ENCODE results near the gene VTI1A. TPM values are rescaled to one million over a fixed set of nuclear protein-coding genes. Genes with fewer than 3 reads are reported as not detected.
A peak's percentile ranks its signal among the peaks of the same experiment; 100 is the strongest.

VTI1A gene
- total RNA-seq, 1 experiment from 2014 or later = 22.0 TPM

DNA sequence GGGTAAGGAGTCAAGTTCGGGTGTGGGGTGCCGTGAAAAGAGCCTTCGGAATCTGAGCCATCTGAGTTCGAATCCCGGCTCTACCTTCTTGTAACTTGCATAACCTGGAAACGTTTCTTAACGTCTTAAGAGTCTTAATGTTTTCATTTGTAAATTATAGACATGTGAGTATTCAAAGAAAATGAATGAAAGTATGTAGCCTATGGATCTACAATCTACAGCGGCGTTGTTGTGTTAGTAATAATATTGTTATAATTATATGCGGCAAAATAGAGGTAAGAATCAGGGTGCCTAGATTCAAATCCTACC, 559 bp downstream of the VTI1A start:
- Histone ChIP-seq H3K79me1 (ENCODE audit: insufficient read depth, low read depth, low read length, poor library complexity, severe bottlenecking) (no peaks in the 10 kb centered on the region), H3K18ac (ENCODE audit: insufficient read length, low read depth, low read length) (no peak overlapping the region), H2BK15ac (ENCODE audit: low read depth, low read length) (no peak overlapping the region), H3K4ac (ENCODE audit: low read depth, low read length) (no peak overlapping the region), H2BK12ac (ENCODE audit: insufficient read length, low read depth, low read length) (no peak overlapping the region), H3K27ac (ENCODE audit: insufficient read length, low read depth, low read length) (no peak overlapping the region), H4K91ac (ENCODE audit: insufficient read length, low read depth, low read length) (no peak overlapping the region), H2AFZ (ENCODE audit: low read length) (no peak overlapping the region), H3K27me3 (ENCODE audit: insufficient read depth, low read length) (no peaks in the 10 kb centered on the region), H3T11ph (ENCODE audit: low read length) (no peak overlapping the region), H4K8ac (replicated peaks; ENCODE audit: insufficient read length, low read depth, low read length) (no peak overlapping the region), H3K4me2 (ENCODE audit: insufficient read depth, insufficient read length, low read length) (peak overlapping the region; percentile 86), H2AK5ac (ENCODE audit: insufficient read length, low read length) (no peak overlapping the region), H4K5ac (ENCODE audit: insufficient read length, low read depth, low read length) (no peak overlapping the region), H3K4me1 (ENCODE audit: insufficient read depth, low read length) (no peaks in the 10 kb centered on the region), H3K23me2 (ENCODE audit: insufficient read length, low read depth, low read length, poor library complexity, severe bottlenecking) (peaks cover 5% of the 10 kb centered on the region), H2BK5ac (ENCODE audit: insufficient read length, low read length) (no peak overlapping the region), H3K56ac (ENCODE audit: insufficient read length, low read depth, low read length) (no peak overlapping the region), H2BK20ac (ENCODE audit: low read depth, low read length, poor library complexity, severe bottlenecking) (no peak overlapping the region), H2BK120ac (ENCODE audit: low read depth, low read length, poor library complexity, severe bottlenecking) (no peak overlapping the region), H3K23ac (ENCODE audit: insufficient read length, low read depth, low read length) (no peak overlapping the region), H3K9me3 (ENCODE audit: control insufficient read depth, low read depth, low read length) (no peaks in the 10 kb centered on the region), H3K14ac (ENCODE audit: insufficient read depth, low read length) (peak overlapping the region; percentile 6; the same call in 1 of the 2 replicates), H3K9ac (ENCODE audit: extremely low read depth, insufficient read length, low read length) (peak overlapping the region; percentile 86), H3K79me2 (ENCODE audit: insufficient read depth, low read length) (peaks cover 4% of the 10 kb centered on the region; the same call in 1 of the 2 replicates), H4K20me1 (ENCODE audit: control insufficient read depth, insufficient read depth, insufficient read length) (no peaks in the 10 kb centered on the region)
- WGBS (ENCODE audit: extremely low coverage, insufficient read length, low lambda C conversion rate) = no CpG with 5 or more reads among the region's 10 CpGs
- DNase-seq = no peak
- no peaks in the 10 kb centered on the region for H3K27me3 Mint-ChIP-seq (ENCODE audit: low read depth)
- H3K9me3 Mint-ChIP-seq = no peaks in the 10 kb centered on the region
- peak overlapping the region; percentile 85 to 90 for H3K4me3 Mint-ChIP-seq
- TF ChIP-seq, protein P1, sequence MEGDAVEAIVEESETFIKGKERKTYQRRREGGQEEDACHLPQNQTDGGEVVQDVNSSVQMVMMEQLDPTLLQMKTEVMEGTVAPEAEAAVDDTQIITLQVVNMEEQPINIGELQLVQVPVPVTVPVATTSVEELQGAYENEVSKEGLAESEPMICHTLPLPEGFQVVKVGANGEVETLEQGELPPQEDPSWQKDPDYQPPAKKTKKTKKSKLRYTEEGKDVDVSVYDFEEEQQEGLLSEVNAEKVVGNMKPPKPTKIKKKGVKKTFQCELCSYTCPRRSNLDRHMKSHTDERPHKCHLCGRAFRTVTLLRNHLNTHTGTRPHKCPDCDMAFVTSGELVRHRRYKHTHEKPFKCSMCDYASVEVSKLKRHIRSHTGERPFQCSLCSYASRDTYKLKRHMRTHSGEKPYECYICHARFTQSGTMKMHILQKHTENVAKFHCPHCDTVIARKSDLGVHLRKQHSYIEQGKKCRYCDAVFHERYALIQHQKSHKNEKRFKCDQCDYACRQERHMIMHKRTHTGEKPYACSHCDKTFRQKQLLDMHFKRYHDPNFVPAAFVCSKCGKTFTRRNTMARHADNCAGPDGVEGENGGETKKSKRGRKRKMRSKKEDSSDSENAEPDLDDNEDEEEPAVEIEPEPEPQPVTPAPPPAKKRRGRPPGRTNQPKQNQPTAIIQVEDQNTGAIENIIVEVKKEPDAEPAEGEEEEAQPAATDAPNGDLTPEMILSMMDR (conservative IDR thresholded peaks at IDR 0.05) = no peak
- H3K36me3 Mint-ChIP-seq (ENCODE audit: insufficient read depth in 1 of 3, low read depth in 3 of 3) = peaks cover 0 to 40% (median 24%) of the 10 kb centered on the region in 3 experiments; a peak in 5 of 7 replicates
- peak overlapping the region; percentile 48 to 99 (median 76); a peak in 6 of 7 replicates for H3K27ac Mint-ChIP-seq
- peaks cover 8 to 10% of the 10 kb centered on the region in 2 experiments for H3K4me1 Mint-ChIP-seq

Data from H9 (cell line).